MCF 10A (cell line): ENCODE measurements around the gene RAB1B. TPM values are rescaled to one million over a fixed set of nuclear protein-coding genes. Genes with fewer than 3 reads are reported as not detected.

Source experiments
- BruUV-seq: library from RNA; stranded (reverse); fragments of 400-500 nt; replicated peaks from 2 replicates; lab custom pipeline; 2021; lab: Mats Ljungman, UMichigan
- CTCF ChIA-PET: fragments of 300-600 bp; sonication (Branson Sonifier 250); formaldehyde crosslinking; extraction: SDS; loops from one replicate; lab custom pipeline; 2021; ENCODE audit warnings: antibody characterized with exemption, inconsistent platforms; lab: Yijun Ruan, JAX
- POLR2A ChIA-PET: fragments of 300-600, 350-650 bp; sonication (Branson Sonifier 250); formaldehyde crosslinking; extraction: SDS; loops from one replicate; lab custom pipeline; 2020; ENCODE audit warnings: antibody characterized with exemption, inconsistent platforms; lab: Yijun Ruan, JAX
- DNase-seq: peaks from one replicate; pipeline ENCODE4 v3.0.0-alpha.2; 2018; ENCODE audit not compliant: unreplicated experiment
- H3K27ac Mint-ChIP-seq: one replicate; pipeline ENCODE4 v1.8.0; 2022; ENCODE audit warnings: mild to moderate bottlenecking, low read depth, mixed read lengths; ENCODE audit not compliant: unreplicated experiment
- H3K27me3 Mint-ChIP-seq: one replicate; pipeline ENCODE4 v1.8.0; 2022; ENCODE audit warnings: mixed read lengths; ENCODE audit not compliant: insufficient read depth, unreplicated experiment
- H3K36me3 Mint-ChIP-seq: one replicate; pipeline ENCODE4 v1.8.0; 2022; ENCODE audit warnings: mild to moderate bottlenecking, moderate library complexity, mixed read lengths; ENCODE audit not compliant: insufficient read depth, unreplicated experiment
- H3K4me1 Mint-ChIP-seq: one replicate; pipeline ENCODE4 v1.8.0; 2022; ENCODE audit warnings: mixed read lengths; ENCODE audit not compliant: insufficient read depth, unreplicated experiment
- H3K4me3 Mint-ChIP-seq: one replicate; pipeline ENCODE4 v1.8.0; 2022; ENCODE audit warnings: mild to moderate bottlenecking, moderate library complexity, mixed read lengths; ENCODE audit not compliant: unreplicated experiment
- H3K9me3 Mint-ChIP-seq: one replicate; pipeline ENCODE4 v1.8.0; 2022; ENCODE audit warnings: mixed read lengths; ENCODE audit not compliant: unreplicated experiment
- intact Hi-C: fragments of 100-400 bp; cut with micrococcal nuclease; formaldehyde crosslinking; loops from 2 replicates; pipeline ENCODE4 v1.14.1; 2022
- total RNA-seq: library from RNA; stranded (reverse); gene quantifications from 2 replicates; pipeline ENCODE4 v1.2.3, GENCODE V29; 2022
- TF ChIP-seq, protein P1 (sequence below): fragments of 200-600 bp; IDR thresholded peaks from one replicate; pipeline ENCODE4 v1.8.0; 2022; ENCODE audit warnings: antibody characterized with exemption, mild to moderate bottlenecking; ENCODE audit not compliant: unreplicated experiment

The RAB1B gene
- total RNA-seq, 1 experiment from 2014 or later, result 87.0 TPM

DNA sequence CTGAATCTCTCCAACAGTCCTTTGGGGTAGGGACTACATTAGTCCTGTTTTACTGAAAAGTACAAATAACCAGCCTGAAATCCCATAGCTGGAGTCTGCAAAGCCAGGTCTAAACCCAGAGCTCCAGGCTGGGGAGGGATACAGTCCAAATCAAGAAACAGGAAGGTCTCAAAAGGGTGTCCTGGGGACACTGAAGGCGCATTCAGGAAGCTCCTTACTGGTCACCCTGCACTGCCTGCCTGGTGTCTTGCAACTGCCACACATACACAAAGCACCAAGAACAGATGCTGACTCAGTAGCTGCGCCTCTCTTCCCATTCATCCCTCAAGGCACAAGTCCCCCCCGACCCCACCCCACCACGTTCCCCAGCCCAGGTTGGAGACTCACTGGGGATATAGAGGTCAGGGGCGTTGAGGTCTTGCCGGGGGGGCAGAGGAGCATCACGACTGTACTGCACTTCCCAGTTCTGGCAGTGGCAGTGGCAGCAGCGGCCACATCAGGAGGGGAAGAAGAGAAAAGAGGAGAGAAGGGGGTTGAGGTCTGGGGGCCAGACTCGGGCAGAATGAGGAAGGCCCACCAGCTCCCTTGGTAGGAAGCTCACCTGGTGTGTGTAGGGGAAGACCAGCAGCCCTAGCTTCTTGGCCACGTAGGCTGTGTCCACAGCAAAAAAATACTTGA is 18.9 kb downstream of the RAB1B start:
- H3K4me3 Mint-ChIP-seq, result peak overlapping the region; percentile 90
- TF ChIP-seq, protein P1, sequence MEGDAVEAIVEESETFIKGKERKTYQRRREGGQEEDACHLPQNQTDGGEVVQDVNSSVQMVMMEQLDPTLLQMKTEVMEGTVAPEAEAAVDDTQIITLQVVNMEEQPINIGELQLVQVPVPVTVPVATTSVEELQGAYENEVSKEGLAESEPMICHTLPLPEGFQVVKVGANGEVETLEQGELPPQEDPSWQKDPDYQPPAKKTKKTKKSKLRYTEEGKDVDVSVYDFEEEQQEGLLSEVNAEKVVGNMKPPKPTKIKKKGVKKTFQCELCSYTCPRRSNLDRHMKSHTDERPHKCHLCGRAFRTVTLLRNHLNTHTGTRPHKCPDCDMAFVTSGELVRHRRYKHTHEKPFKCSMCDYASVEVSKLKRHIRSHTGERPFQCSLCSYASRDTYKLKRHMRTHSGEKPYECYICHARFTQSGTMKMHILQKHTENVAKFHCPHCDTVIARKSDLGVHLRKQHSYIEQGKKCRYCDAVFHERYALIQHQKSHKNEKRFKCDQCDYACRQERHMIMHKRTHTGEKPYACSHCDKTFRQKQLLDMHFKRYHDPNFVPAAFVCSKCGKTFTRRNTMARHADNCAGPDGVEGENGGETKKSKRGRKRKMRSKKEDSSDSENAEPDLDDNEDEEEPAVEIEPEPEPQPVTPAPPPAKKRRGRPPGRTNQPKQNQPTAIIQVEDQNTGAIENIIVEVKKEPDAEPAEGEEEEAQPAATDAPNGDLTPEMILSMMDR, result no peak
- no peak overlapping the region for H3K27ac Mint-ChIP-seq
- peaks cover 10% of the 10 kb centered on the region for H3K36me3 Mint-ChIP-seq
- BruUV-seq, result no TSS peak
- no peak for DNase-seq
- H3K9me3 Mint-ChIP-seq, result no peaks in the 10 kb centered on the region
- H3K27me3 Mint-ChIP-seq, result peaks cover 3% of the 10 kb centered on the region
- ChIA-PET CTCF (interaction anchor here (0.7 to 1.7 kb wide), 3 partner anchors 13 to 65 kb away, joined by 4 to 7 read pairs (median 5); no protein-coding TSS in a partner anchor), POLR2A (interaction anchor here (0.6 to 4.6 kb wide), 4 partner anchors 19 to 950 kb away, joined by 3 to 27 read pairs (median 4); partner anchors contain the start of genes BRMS1, RAB1B and RIN1)
- H3K4me1 Mint-ChIP-seq, result peaks cover 7% of the 10 kb centered on the region
- intact Hi-C loops, result no loop called here

DNA sequence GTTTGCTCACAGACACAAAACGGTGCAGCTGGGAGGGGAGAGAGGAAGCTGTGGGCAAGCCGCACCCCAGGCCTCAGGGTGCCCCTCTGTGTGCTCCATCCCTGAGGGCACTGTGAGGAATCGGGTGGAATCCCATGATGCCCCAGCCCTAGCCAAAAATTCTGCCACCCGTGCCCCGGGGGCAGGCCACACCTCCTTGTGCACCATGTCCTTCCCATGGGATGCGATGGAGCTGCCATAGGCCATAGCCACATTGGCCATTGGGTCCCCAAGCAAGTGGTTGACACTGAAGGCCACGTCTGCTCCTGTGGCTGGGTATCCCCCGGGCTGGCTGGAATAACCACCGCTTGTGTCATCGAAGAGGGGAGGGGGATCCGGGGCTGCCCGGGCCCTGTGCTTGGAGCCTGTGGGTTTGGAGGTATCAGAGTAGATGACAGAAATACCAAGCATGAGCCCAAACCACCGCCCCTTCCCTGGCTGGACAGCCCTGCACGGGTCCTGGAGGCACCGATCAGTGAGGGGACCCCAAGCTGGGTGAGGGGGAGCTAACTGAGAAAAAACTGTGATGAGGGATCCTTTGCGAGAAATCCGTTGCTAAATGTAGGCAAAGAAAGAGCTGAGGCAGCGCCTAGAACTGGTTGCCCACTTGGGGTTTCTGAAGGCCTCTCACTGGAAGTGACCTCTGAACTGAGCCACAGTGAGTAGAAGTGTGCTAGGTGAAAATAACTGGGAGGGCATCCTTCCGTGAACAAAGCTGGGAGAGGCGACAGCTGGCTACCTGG is 19.6 kb downstream of the RAB1B start:
- H3K4me3 Mint-ChIP-seq, result peak overlapping the region; percentile 90
- peaks cover 12% of the 10 kb centered on the region for H3K4me1 Mint-ChIP-seq
- H3K9me3 Mint-ChIP-seq, result no peaks in the 10 kb centered on the region
- peaks cover 10% of the 10 kb centered on the region for H3K27me3 Mint-ChIP-seq
- DNase-seq, result no peak
- POLR2A ChIA-PET, result interaction anchor here (0.7 to 4.6 kb wide), 17 partner anchors 8 to 151 kb away, joined by 3 to 27 read pairs (median 6); partner anchors contain the start of genes B4GAT1, BRMS1, MRPL11 and RAB1B
- H3K27ac Mint-ChIP-seq, result peak overlapping the region; percentile 95
- intact Hi-C loops, result loop anchor here (2.0 kb wide), 1 partner anchor 25 kb away; no protein-coding TSS in a partner anchor
- BruUV-seq, result TSS peak; percentile 41
- TF ChIP-seq, protein P1, result no peak
- H3K36me3 Mint-ChIP-seq, result peaks cover 7% of the 10 kb centered on the region
- CTCF ChIA-PET, result interaction anchor here (0.6 to 1.7 kb wide), 5 partner anchors 13 to 297 kb away, joined by 3 to 7 read pairs (median 4); no protein-coding TSS in a partner anchor

DNA sequence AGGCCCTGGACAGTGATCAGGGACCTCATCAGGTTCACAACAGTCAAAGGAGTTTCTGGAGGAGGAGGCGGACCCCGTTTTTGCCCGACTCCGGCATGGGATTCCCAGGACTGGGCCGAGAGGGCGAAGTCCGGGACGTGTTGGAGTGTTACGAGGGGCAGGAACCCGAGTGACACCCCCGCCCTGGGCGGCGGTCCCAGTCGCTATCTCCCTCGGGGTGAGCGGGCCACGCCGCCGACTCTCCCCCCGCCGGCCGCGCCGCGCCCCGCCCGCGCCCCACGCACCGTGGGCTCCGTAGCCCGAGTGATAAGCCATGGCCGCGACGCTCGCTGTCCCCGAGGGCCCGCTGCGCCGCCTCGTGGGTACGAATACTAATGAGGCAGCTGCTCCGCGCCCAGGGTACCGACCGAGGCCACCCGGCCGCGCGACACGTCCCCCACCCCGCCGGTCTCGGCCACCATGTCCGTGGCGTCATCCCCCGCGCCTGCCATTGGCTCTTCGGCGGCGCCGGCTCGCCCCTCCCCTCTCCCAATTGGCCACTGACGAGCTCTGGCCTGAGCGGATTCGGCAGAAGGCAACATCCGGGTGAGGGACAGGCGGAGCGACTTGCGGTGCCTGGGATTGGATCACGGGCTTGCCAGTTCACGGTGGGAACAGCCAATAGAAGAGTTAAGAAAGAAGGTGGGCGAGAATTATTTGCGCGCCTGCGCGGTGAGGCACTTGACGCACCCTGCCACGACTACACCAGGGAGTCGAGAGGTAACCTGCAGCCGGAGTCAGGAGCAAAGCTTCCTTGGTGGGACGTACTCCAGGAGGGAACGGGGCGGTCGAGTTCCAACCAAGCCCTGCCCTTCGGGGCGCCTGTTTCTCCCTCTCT is 20.5 kb downstream of the RAB1B start, which contains the start of gene YIF1A:
TSS of gene YIF1A (minus strand) at position 473 of the 877 bp plus-strand sequence. CDS start at position 315, 158 bp downstream.
- POLR2A ChIA-PET, result interaction anchor here (0.6 to 4.6 kb wide), 37 partner anchors 9 to 1913 kb away, joined by 3 to 27 read pairs (median 4); partner anchors contain the start of genes B4GAT1, BRMS1, CD248 and DPP3
- no TSS peak for BruUV-seq
- Mint-ChIP-seq H3K9me3 (no peaks in the 10 kb centered on the region), H3K36me3 (peaks cover 7% of the 10 kb centered on the region), H3K4me1 (peaks cover 12% of the 10 kb centered on the region), H3K27me3 (peaks cover 13% of the 10 kb centered on the region), H3K27ac (peak within 1 kb of the TSS; percentile 95), H3K4me3 (peak within 1 kb of the TSS; percentile 90)
- intact Hi-C loops, result loop anchor here (1.0 to 2.0 kb wide), 2 partner anchors 21 to 24 kb away; partner anchors contain the start of gene RAB1B
- peak; percentile 99 for DNase-seq
- TF ChIP-seq, protein P1, result no peak
- CTCF ChIA-PET, result interaction anchor here (0.5 to 1.7 kb wide), 7 partner anchors 22 to 296 kb away, joined by 3 to 7 read pairs (median 3); no protein-coding TSS in a partner anchor
